ENCODE results near the gene LAMP1.

DNA sequence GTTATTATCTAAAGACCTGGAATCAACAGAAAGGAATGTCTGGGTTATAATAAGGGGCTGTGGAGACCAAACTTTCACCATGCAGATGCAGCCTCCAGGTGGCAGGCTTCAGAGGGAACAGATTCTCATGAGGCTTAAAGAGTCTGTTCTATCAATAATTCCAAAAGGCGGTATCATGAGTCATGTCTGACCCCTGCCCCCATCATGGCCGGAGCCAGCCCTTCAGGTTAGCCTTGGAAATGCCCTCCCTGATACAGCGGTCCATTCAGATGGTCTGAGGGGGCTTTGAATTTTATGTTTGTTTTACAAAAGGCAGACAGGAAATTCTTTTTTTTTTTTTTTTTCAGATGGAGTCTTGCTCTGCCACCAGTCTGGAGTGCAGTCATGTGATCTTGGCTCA lies 21.7 kb upstream of the LAMP1 start:
- TF ChIP-seq, protein P1, sequence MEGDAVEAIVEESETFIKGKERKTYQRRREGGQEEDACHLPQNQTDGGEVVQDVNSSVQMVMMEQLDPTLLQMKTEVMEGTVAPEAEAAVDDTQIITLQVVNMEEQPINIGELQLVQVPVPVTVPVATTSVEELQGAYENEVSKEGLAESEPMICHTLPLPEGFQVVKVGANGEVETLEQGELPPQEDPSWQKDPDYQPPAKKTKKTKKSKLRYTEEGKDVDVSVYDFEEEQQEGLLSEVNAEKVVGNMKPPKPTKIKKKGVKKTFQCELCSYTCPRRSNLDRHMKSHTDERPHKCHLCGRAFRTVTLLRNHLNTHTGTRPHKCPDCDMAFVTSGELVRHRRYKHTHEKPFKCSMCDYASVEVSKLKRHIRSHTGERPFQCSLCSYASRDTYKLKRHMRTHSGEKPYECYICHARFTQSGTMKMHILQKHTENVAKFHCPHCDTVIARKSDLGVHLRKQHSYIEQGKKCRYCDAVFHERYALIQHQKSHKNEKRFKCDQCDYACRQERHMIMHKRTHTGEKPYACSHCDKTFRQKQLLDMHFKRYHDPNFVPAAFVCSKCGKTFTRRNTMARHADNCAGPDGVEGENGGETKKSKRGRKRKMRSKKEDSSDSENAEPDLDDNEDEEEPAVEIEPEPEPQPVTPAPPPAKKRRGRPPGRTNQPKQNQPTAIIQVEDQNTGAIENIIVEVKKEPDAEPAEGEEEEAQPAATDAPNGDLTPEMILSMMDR (conservative IDR thresholded peaks at IDR 0.05; ENCODE audit: low read length) = peak; percentile 67
- TF ChIP-seq EZH2phosphoT487 (IDR thresholded peaks at IDR 0.05; ENCODE audit: borderline replicate concordance, low read depth, low read length) = no peak

Data from OCI-LY7 (cell line).